Transverse colon (tissue), 3 donors: ENCODE measurements around the gene TAF3.

Experiments used
- CTCF ChIP-seq, 5 experiments: fragments of 200-600 bp in 3 of 5; fragments of 450-650 bp in 2 of 5; sonication (generic) in 3 of 5; IDR thresholded peaks; 1 replicate in 2 of 5; 2 replicates in 3 of 5; pipeline ENCODE4 v1.5.1; 2016 to 2017; ENCODE audit warnings: antibody characterized with exemption in 5 of 5, inconsistent platforms in 3 of 5, mild to moderate bottlenecking in 2 of 5, moderate library complexity in 1 of 5
- EP300 ChIP-seq: sonication (generic); formaldehyde crosslinking; IDR thresholded peaks from one replicate; pipeline ENCODE4 v1.6.1; 2017; ENCODE audit warnings: antibody characterized with exemption, low read depth
- POLR2A ChIP-seq: fragments of 450-650 bp; IDR thresholded peaks from one replicate; pipeline ENCODE4 v1.6.1; 2016; ENCODE audit warnings: antibody characterized with exemption, mild to moderate bottlenecking, moderate library complexity

- no peak for TF ChIP-seq POLR2A
- TF ChIP-seq CTCF (IDR thresholded peaks at IDR 0.05), result no peak
- no peak for TF ChIP-seq EP300
Measured at GRCh38 chr10:8037199-8037801, 219.0 kb downstream of the TAF3 start.
